T-helper 17 cell (primary cell): Measurements from ENCODE around the gene APOBEC3G. TPM values are rescaled to one million over a fixed set of nuclear protein-coding genes. Genes with fewer than 3 reads are reported as not detected.
"Not testable (repeated sequence)": the region's sequence is repeated elsewhere in the genome, so short reads cannot be mapped to it uniquely, and the experiment has no call there.

Source experiments
- ATAC-seq: fragments of 150-1000 bp; cut with Tn5 transposase; 2 replicates; pipeline ENCODE4 v1.10.0; 2021; ENCODE audit warnings: mild to moderate bottlenecking, moderate library complexity
- DNase-seq, 3 donors: peaks; one replicate each; pipeline versions ENCODE4 v3.0.0 to v3.0.0-alpha.2; 2020 to 2021
- H3K9me3 ChIP-seq: one replicate; pipeline ENCODE4 v1.7.0; 2013; ENCODE audit warnings: low read length, mild to moderate bottlenecking; ENCODE audit not compliant: control insufficient read depth, poor library complexity, severe bottlenecking
- H3K27ac Mint-ChIP-seq: one replicate; pipeline ENCODE4 v1.8.0; 2022; ENCODE audit warnings: mild to moderate bottlenecking, moderate library complexity, mixed read lengths
- H3K27me3 Mint-ChIP-seq: one replicate; pipeline ENCODE4 v1.8.0; 2022; ENCODE audit warnings: mixed read lengths
- H3K36me3 Mint-ChIP-seq: one replicate; pipeline ENCODE4 v1.8.0; 2022; ENCODE audit warnings: low read depth, mixed read lengths
- H3K4me1 Mint-ChIP-seq: one replicate; pipeline ENCODE4 v1.8.0; 2022; ENCODE audit warnings: mild to moderate bottlenecking, mixed read lengths
- H3K4me3 Mint-ChIP-seq: one replicate; pipeline ENCODE4 v1.8.0; 2022; ENCODE audit warnings: mild to moderate bottlenecking, moderate library complexity, mixed read lengths
- total RNA-seq, 4 donors: library from RNA in 2 of 4; stranded (reverse) in 2 of 4; gene quantifications; one replicate each; pipeline ENCODE4 v1.2.3 and lab custom pipeline; 2022 to 2026

APOBEC3G gene
- total RNA-seq, 2 donors from 2014 or later = 21.5 to 24.6 TPM

DNA sequence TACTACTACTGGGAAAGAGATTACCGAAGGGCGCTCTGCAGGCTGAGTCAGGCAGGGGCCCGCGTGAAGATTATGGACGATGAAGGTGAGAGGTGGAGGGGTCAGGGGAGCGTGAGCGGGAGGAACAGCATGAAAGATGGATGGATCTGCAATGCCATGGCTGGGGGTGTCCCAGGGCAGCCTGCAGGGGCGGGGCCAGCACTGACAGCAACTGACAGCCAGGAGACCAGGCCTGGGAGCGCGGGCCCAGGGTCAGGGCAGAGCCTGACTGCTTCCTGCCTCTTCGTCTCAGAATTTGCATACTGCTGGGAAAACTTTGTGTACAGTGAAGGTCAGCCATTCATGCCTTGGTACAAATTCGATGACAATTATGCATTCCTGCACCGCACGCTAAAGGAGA is 31.9 kb upstream of the APOBEC3G start:
- H3K36me3 Mint-ChIP-seq, DNase-seq, H3K27me3 Mint-ChIP-seq, H3K4me3 Mint-ChIP-seq, ATAC-seq, H3K27ac Mint-ChIP-seq, H3K9me3 ChIP-seq: not testable (repeated sequence)
- H3K4me1 Mint-ChIP-seq = peaks cover 18% of the 10 kb centered on the region

DNA sequence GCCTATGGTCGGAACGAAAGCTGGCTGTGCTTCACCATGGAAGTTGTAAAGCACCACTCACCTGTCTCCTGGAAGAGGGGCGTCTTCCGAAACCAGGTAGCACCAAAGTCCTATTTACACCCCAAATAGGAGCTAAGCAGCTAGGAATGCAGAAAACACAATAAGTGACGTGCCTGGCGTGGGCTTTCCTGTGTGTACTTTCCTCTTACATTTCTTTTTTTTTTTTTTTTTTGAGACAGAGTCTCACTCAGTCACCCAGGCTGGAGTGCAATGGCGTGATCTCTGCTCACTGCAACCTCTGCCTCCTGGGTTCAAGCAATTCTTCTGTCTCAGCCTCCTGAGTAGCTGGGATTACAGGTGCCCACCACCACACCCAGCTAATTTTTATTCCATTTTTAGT is 27.6 kb upstream of the APOBEC3G start:
- H3K9me3 ChIP-seq, H3K27ac Mint-ChIP-seq, H3K36me3 Mint-ChIP-seq, ATAC-seq, H3K4me3 Mint-ChIP-seq, H3K27me3 Mint-ChIP-seq, DNase-seq: not testable (repeated sequence)
- peaks cover 12% of the 10 kb centered on the region for H3K4me1 Mint-ChIP-seq

DNA sequence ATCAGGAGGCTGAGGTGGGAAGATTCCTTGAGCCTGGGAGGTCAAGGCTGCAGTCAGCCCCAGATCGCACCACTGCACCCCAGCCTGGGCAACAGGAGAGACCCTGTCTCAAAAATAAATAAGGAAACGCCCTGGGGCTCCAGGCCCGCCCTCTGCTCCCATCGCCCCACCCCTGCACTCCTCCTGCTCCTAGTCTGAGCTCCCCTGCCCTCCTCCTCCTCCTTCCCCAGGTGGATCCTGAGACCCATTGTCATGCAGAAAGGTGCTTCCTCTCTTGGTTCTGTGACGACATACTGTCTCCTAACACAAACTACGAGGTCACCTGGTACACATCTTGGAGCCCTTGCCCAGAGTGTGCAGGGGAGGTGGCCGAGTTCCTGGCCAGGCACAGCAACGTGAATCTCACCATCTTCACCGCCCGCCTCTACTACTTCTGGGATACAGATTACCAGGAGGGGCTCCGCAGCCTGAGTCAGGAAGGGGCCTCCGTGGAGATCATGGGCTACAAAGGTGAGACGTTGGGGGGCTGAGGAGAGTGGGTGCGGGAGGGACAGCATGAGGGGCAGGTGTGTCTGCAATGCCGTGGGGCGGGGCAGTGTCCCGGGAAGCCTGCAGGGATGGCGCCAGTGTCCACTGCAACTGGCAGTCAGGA is 25.1 kb upstream of the APOBEC3G start:
- not testable (repeated sequence) for H3K27me3 Mint-ChIP-seq, H3K4me3 Mint-ChIP-seq, DNase-seq, H3K4me1 Mint-ChIP-seq, ATAC-seq, H3K9me3 ChIP-seq, H3K36me3 Mint-ChIP-seq, H3K27ac Mint-ChIP-seq

- H3K4me1 Mint-ChIP-seq = peaks cover 3% of the 10 kb centered on the region
- ATAC-seq (no peak), DNase-seq (no peak)
- H3K27ac Mint-ChIP-seq = no peak overlapping the region
- no peaks in the 10 kb centered on the region for H3K36me3 Mint-ChIP-seq
- no peak overlapping the region for H3K4me3 Mint-ChIP-seq
- H3K27me3 Mint-ChIP-seq = no peaks in the 10 kb centered on the region
- H3K9me3 ChIP-seq = no peaks in the 10 kb centered on the region
These were observed 21.4 kb upstream of the APOBEC3G start for GRCh38 chr22:39055658-39056057.

GRCh38 chr22:39061290-39061689 is 15.8 kb upstream of the APOBEC3G start:
- H3K27ac Mint-ChIP-seq, DNase-seq, H3K4me1 Mint-ChIP-seq, H3K4me3 Mint-ChIP-seq, H3K27me3 Mint-ChIP-seq, H3K9me3 ChIP-seq, H3K36me3 Mint-ChIP-seq, ATAC-seq: not testable (repeated sequence)

DNA sequence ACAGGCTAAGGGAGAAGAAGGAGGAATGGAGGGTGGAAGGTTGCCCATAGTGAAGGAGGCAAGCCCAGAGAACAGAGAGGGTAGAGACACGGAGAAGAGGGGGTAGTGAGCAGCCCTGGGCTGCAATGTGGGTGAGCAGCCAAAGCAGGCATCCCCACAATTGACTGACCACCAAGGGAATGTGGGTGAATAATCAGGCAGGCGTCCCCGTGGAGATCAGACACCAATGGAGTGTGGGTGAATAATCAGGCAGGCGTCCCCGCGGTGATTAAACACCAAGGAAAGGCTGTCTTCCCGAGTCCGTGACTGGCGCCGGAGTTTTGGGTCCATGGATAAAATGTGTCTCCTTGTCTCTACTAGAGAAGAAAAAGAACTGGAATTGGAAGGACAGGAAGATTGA is 15.1 kb upstream of the APOBEC3G start:
- not testable (repeated sequence) for DNase-seq, H3K9me3 ChIP-seq, ATAC-seq, H3K27ac Mint-ChIP-seq, H3K4me3 Mint-ChIP-seq, H3K36me3 Mint-ChIP-seq, H3K4me1 Mint-ChIP-seq, H3K27me3 Mint-ChIP-seq

DNA sequence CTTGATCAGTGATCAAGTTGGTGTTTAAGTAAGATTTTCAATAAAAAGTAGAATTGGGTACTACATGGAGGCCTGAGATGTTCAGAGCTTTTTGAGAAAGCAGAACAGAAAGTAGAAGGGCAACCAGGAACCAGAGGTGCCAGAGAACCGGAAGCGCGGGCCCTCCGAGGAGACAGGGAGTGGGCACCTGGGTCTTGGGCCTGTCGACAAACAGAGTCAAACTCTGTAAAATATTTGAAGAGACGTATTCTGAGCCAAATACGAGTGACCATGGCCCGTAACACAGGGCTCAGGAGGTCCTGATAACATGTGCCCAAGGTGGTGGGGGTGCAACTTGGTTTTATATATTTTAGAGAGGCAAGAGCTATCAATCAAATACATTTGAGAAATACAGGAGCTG is 13.2 kb upstream of the APOBEC3G start:
- H3K36me3 Mint-ChIP-seq, H3K4me1 Mint-ChIP-seq, H3K27ac Mint-ChIP-seq, H3K9me3 ChIP-seq, H3K4me3 Mint-ChIP-seq, H3K27me3 Mint-ChIP-seq, DNase-seq: not testable (repeated sequence)
- peak; percentile 63 for ATAC-seq

GRCh38 chr22:39066442-39067276 is 10.4 kb upstream of the APOBEC3G start:
- not testable (repeated sequence) for ATAC-seq, H3K27ac Mint-ChIP-seq, DNase-seq, H3K4me3 Mint-ChIP-seq, H3K27me3 Mint-ChIP-seq, H3K36me3 Mint-ChIP-seq, H3K9me3 ChIP-seq, H3K4me1 Mint-ChIP-seq

DNA sequence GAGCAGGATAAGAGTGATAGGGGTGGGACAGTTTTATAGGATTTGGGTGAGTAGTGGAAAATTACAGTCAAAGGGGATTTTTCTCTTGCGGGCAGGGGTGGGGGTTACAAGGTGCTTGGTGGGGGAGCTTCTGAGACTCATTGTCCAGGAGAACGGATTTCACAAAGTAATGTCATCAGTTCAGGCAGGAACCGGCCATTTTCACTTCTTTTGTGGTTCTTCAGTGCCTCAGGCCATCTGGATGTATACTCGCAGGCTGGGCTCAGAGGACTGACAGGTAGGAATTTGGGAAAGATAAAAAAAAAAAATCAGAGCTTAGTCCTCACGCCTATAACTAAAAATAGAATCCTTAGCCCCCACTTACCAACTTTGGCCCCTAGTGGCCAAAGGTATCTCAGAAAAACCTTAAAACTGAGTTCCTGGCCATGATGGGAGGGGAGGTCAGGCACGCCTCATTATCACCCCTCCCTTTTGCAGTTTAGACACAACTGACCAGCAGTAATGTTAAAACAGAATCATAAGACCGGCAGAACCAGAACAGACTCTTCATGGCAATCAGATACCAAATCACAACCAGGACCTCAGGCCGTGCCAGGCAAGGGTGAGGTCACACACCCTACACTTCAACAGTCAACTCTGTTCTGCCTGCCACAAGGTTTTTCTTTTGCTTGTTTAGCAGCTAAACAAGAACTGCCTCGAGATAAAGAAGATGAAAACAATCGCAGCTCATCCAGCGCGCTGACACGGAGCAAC is 8.9 kb upstream of the APOBEC3G start:
- no peaks in the 10 kb centered on the region for H3K9me3 ChIP-seq
- Mint-ChIP-seq H3K36me3 (no peaks in the 10 kb centered on the region), H3K27ac (no peak overlapping the region), H3K4me3 (no peak overlapping the region), H3K27me3 (no peaks in the 10 kb centered on the region), H3K4me1 (peaks cover 6% of the 10 kb centered on the region)
- ATAC-seq (no peak), DNase-seq (no peak)

DNA sequence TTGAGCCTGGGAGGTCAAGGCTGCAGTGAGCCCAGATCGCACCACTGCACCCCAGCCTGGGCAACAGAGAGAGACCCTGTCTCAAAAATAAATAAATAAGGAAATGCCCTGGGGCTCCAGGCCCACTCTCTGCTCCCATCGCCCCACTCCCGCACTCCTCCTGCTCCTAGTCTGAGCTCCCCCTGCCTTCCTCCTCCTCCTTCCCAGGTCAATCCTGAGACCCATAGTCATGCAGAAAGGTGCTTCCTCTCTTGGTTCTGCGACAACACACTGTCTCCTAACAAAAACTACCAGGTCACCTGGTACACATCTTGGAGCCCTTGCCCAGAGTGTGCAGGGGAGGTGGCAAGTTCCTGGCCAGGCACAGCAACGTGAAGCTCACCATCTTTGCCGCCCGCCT is 6.9 kb upstream of the APOBEC3G start:
- no peaks in the 10 kb centered on the region for H3K27me3 Mint-ChIP-seq
- no peaks in the 10 kb centered on the region for H3K9me3 ChIP-seq
- no peak overlapping the region for H3K4me3 Mint-ChIP-seq
- DNase-seq (no peak), ATAC-seq (no peak)
- no peak overlapping the region for H3K27ac Mint-ChIP-seq
- H3K4me1 Mint-ChIP-seq = peaks cover 8% of the 10 kb centered on the region
- H3K36me3 Mint-ChIP-seq = no peaks in the 10 kb centered on the region

- H3K27ac Mint-ChIP-seq, ATAC-seq, H3K4me3 Mint-ChIP-seq, H3K9me3 ChIP-seq, DNase-seq, H3K36me3 Mint-ChIP-seq, H3K27me3 Mint-ChIP-seq: not testable (repeated sequence)
- H3K4me1 Mint-ChIP-seq = peaks cover 14% of the 10 kb centered on the region
These were observed 4.5 kb upstream of the APOBEC3G start for GRCh38 chr22:39072581-39072981.

- Mint-ChIP-seq H3K27ac (peak overlapping the region; percentile 88), H3K36me3 (no peaks in the 10 kb centered on the region), H3K27me3 (no peaks in the 10 kb centered on the region), H3K4me3 (no peak overlapping the region), H3K4me1 (peaks cover 20% of the 10 kb centered on the region)
- no peak for ATAC-seq
- DNase-seq = no peak
- no peaks in the 10 kb centered on the region for H3K9me3 ChIP-seq
These were observed 3.1 kb upstream of the APOBEC3G start for GRCh38 chr22:39073981-39074380.
